ENCODE measurements around the gene HS3ST5.

DNA sequence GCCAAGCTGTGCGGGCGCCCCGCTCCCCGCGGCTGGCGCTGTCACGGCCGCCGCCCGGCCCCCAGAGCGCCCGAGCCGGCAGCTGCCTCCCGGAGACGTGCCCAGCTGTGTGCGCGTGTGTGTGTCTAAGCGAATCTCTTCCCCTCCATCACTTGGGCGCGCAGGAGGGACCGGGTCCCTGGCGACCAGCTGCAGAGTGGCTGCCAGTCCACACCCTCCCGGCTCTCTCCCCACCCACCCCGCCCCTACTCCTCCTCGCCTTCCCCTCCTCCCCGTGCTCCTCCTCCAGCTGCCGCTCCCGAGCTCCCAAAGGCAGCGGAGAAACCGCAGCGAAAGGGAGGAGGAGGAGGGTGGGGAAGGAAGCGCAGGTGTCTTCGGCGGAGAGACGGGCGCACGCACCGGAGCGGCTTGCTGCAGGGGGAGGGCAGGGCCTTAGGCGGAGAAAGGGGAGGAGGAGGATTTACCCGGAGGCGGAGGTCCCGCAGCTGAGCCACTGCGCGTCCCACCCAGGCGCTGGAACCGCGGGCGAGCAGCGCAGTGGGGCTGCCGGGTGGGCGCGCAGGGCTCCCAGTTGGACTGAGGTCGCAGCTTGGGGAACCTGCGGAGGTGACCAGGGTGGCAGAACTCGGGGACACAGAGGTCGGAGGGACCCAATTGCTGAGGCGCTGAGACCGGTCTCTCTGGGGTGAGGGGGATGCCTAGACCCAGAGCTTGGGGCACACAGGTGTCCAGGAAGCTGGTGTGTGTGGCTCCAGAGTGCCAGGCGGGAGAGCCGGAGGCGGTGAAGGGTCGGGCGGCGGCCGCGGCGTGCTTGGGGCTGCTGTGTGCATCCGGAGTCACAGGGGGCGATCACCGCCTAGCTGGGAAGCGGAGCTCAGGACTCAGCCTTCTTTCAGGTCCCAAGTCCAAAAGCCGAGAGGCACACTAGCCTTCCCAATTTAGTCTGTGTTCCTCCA, at the start of gene HS3ST5:
- TF ChIP-seq, protein P1, sequence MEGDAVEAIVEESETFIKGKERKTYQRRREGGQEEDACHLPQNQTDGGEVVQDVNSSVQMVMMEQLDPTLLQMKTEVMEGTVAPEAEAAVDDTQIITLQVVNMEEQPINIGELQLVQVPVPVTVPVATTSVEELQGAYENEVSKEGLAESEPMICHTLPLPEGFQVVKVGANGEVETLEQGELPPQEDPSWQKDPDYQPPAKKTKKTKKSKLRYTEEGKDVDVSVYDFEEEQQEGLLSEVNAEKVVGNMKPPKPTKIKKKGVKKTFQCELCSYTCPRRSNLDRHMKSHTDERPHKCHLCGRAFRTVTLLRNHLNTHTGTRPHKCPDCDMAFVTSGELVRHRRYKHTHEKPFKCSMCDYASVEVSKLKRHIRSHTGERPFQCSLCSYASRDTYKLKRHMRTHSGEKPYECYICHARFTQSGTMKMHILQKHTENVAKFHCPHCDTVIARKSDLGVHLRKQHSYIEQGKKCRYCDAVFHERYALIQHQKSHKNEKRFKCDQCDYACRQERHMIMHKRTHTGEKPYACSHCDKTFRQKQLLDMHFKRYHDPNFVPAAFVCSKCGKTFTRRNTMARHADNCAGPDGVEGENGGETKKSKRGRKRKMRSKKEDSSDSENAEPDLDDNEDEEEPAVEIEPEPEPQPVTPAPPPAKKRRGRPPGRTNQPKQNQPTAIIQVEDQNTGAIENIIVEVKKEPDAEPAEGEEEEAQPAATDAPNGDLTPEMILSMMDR (IDR thresholded peaks at IDR 0.05 in 2 of 3, conservative IDR thresholded peaks at IDR 0.05 in 1 of 3; ENCODE audit: borderline replicate concordance in 1 of 3, insufficient read depth in 1 of 3, low read depth in 2 of 3, low read length in 2 of 3): peak in 2 of 3 experiments; percentile 32 to 35; a peak in 2 of 6 replicates
- no peak for TF ChIP-seq JUND (IDR thresholded peaks at IDR 0.05)

Measured in HCT116 (cell line).